ENCODE measurements around the gene TRIM40.

Gene TRIM40

GRCh38 chr6:30171677-30172471 is 35.9 kb downstream of the TRIM40 start:
- Histone ChIP-seq H3K4me3 (no peak overlapping the region), H3K9me3 (ENCODE audit: low read depth, low read length) (no peaks in the 10 kb centered on the region), H3K36me3 (ENCODE audit: insufficient read depth, low read length) (no peaks in the 10 kb centered on the region), H3K27ac (no peak overlapping the region), H3K9ac (ENCODE audit: insufficient read length) (no peak overlapping the region)
- TF ChIP-seq EZH2 (IDR thresholded peaks at IDR 0.05), result no peak
- no peak for TF ChIP-seq FOXP2 (optimal IDR thresholded peaks at IDR 0.05; ENCODE audit: control extremely low read depth, extremely low read length, insufficient read depth)
- TF ChIP-seq POLR2AphosphoS5 (IDR thresholded peaks at IDR 0.05; ENCODE audit: borderline replicate concordance, low read depth, low read length), result no peak
- no peak for DNase-seq (ENCODE audit: low read depth, low spot score)

- Histone ChIP-seq H3K9me3 (ENCODE audit: low read depth, low read length) (no peaks in the 10 kb centered on the region), H3K4me3 (no peak overlapping the region), H3K27ac (no peak overlapping the region), H3K9ac (ENCODE audit: insufficient read length) (no peak overlapping the region), H3K36me3 (ENCODE audit: insufficient read depth, low read length) (no peaks in the 10 kb centered on the region)
- TF ChIP-seq FOXP2 (optimal IDR thresholded peaks at IDR 0.05; ENCODE audit: control extremely low read depth, extremely low read length, insufficient read depth) (no peak), POLR2AphosphoS5 (IDR thresholded peaks at IDR 0.05; ENCODE audit: borderline replicate concordance, low read depth, low read length) (no peak), EZH2 (IDR thresholded peaks at IDR 0.05) (no peak)
- no peak for DNase-seq (ENCODE audit: low read depth, low spot score)
Measured at GRCh38 chr6:30172681-30173080, 36.7 kb downstream of the TRIM40 start.

DNA sequence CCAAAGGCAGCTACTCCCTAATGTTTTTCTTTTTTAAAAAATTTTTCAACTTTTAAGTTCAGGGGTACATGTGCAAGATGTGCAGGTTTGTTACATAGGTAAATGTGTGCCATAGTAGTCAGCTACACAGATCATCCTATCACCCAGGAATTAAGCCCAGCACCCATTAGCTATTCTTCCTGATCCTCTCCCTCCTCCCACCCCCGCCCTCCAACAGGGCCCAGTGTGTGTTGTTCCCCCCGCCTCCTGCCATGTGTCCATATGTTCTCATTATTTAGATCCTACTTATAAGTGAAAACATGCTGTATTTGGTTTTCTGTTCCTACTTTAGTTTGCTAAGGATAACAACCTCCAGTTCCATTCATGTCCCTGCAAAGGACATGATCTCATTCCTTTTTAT is 39.8 kb downstream of the TRIM40 start:
- TF ChIP-seq EZH2 (IDR thresholded peaks at IDR 0.05) (no peak), FOXP2 (optimal IDR thresholded peaks at IDR 0.05; ENCODE audit: control extremely low read depth, extremely low read length, insufficient read depth) (no peak), POLR2AphosphoS5 (IDR thresholded peaks at IDR 0.05; ENCODE audit: borderline replicate concordance, low read depth, low read length) (no peak)
- H3K4me3 ChIP-seq, result no peak overlapping the region
- no peak overlapping the region for H3K9ac ChIP-seq (ENCODE audit: insufficient read length)
- H3K9me3 ChIP-seq (ENCODE audit: low read depth, low read length), result 0 out of 2 replicates have a peak, but pooled peaks cover 4% of the 10 kb centered on the region
- H3K36me3 ChIP-seq (ENCODE audit: insufficient read depth, low read length), result no peaks in the 10 kb centered on the region
- no peak overlapping the region for H3K27ac ChIP-seq
- DNase-seq (ENCODE audit: low read depth, low spot score), result no peak

GRCh38 chr6:30178837-30179236 is 42.9 kb downstream of the TRIM40 start:
- Histone ChIP-seq H3K27ac (no peak overlapping the region), H3K9me3 (ENCODE audit: low read depth, low read length) (0 out of 2 replicates have a peak, but pooled peaks cover 4% of the 10 kb centered on the region), H3K9ac (ENCODE audit: insufficient read length) (no peak overlapping the region), H3K4me3 (no peak overlapping the region), H3K36me3 (ENCODE audit: insufficient read depth, low read length) (no peaks in the 10 kb centered on the region)
- TF ChIP-seq FOXP2 (optimal IDR thresholded peaks at IDR 0.05; ENCODE audit: control extremely low read depth, extremely low read length, insufficient read depth) (no peak), EZH2 (IDR thresholded peaks at IDR 0.05) (no peak), POLR2AphosphoS5 (IDR thresholded peaks at IDR 0.05; ENCODE audit: borderline replicate concordance, low read depth, low read length) (no peak)
- no peak for DNase-seq (ENCODE audit: low read depth, low spot score)

DNA sequence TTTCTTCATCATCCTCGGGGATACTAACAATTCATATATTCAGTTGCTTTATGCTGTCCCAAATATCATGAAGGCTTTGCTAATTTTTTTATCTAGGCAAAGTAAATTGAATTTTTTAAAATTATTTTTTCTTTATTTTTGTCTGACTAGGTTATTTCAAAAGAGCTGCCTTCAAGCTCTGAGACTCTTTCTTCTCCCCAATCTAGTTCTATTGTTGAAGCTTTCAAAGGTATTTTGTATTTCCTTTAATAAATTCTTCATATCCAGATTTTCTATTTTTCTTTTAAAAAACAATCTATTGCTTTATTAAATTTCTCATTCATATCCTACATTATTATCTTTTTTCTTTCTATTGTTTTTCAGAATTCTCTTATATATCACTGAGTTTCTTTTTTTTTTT is 44.2 kb downstream of the TRIM40 start:
- no peak for DNase-seq (ENCODE audit: low read depth, low spot score)
- H3K36me3 ChIP-seq (ENCODE audit: insufficient read depth, low read length), result peaks cover under 1% of the 10 kb centered on the region; the same call in 1 of the 2 replicates
- 0 out of 2 replicates have a peak, but pooled peaks cover 4% of the 10 kb centered on the region for H3K9me3 ChIP-seq (ENCODE audit: low read depth, low read length)
- H3K27ac ChIP-seq, result no peak overlapping the region
- TF ChIP-seq POLR2AphosphoS5 (IDR thresholded peaks at IDR 0.05; ENCODE audit: borderline replicate concordance, low read depth, low read length), result no peak
- no peak for TF ChIP-seq FOXP2 (optimal IDR thresholded peaks at IDR 0.05; ENCODE audit: control extremely low read depth, extremely low read length, insufficient read depth)
- no peak for TF ChIP-seq EZH2 (IDR thresholded peaks at IDR 0.05)
- no peak overlapping the region for H3K4me3 ChIP-seq
- H3K9ac ChIP-seq (ENCODE audit: insufficient read length), result no peak overlapping the region

DNA sequence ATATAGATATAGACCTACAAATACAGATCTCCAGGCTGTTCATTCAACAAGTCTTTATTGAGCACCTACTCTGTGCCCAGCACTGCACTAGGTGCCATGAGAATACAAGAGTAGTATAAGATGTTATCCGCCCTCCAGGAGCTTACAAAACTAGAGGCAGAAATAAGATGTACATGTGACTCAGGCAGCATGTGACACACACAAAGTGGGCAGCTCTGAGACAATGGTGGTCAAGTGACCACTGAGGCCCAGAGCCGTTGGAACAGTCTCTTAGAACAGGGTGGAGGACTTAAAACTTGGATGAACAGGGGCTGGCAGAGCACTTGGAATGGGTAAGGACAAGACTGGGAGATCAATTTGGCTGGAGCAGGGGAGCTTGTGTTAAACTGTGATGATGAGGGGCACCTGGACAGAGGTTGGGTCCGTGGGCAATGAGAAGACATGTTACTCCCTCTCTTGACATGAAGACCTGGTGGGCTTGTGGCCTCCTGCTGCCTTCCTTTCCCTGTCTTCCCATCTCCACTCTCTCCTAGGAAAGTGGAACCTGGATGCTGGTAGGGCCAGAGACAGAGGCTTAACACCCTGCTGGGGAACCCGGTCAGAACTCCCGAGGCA is 48.6 kb downstream of the TRIM40 start:
- H3K27ac ChIP-seq, result no peak overlapping the region
- peaks cover 34% of the 10 kb centered on the region for H3K36me3 ChIP-seq (ENCODE audit: insufficient read depth, low read length)
- H3K9me3 ChIP-seq (ENCODE audit: low read depth, low read length), result 0 out of 2 replicates have a peak, but pooled peaks cover 4% of the 10 kb centered on the region
- no peak overlapping the region for H3K4me3 ChIP-seq
- no peak for DNase-seq (ENCODE audit: low read depth, low spot score)
- TF ChIP-seq POLR2AphosphoS5 (IDR thresholded peaks at IDR 0.05; ENCODE audit: borderline replicate concordance, low read depth, low read length) (no peak; the same call in 1 of the 2 replicates), EZH2 (IDR thresholded peaks at IDR 0.05) (no peak)
- no peak overlapping the region for H3K9ac ChIP-seq (ENCODE audit: insufficient read length)

GRCh38 chr6:30185846-30186484 is 50.0 kb downstream of the TRIM40 start:
- no peak overlapping the region for H3K27ac ChIP-seq
- H3K9me3 ChIP-seq (ENCODE audit: low read depth, low read length), result no peaks in the 10 kb centered on the region
- no peak for DNase-seq (ENCODE audit: low read depth, low spot score)
- TF ChIP-seq POLR2AphosphoS5 (IDR thresholded peaks at IDR 0.05; ENCODE audit: borderline replicate concordance, low read depth, low read length) (no peak), EZH2 (IDR thresholded peaks at IDR 0.05) (no peak), FOXP2 (optimal IDR thresholded peaks at IDR 0.05; ENCODE audit: control extremely low read depth, extremely low read length, insufficient read depth) (no peak)
- H3K36me3 ChIP-seq (ENCODE audit: insufficient read depth, low read length), result peaks cover 43% of the 10 kb centered on the region
- no peak overlapping the region for H3K9ac ChIP-seq (ENCODE audit: insufficient read length)
- H3K4me3 ChIP-seq, result no peak overlapping the region

DNA sequence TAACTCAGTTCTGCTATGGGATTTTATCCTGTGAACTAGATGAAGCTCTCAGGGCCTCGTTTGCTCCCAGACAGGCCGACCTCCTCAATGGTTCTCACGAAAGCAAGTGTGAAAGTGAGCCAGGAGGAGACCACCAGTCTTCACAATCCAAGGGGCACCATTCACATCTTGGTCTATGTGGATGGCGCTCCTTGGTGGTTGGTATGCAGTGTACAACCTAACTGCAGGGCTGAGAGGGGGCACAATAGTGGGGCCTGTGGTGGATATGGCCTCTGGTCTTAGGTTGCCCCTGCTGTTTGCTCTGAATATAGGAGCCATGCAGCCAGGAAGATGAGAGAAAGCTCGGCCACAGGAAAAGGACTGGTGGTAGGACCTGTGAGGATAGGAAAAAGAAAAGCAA is 52.6 kb downstream of the TRIM40 start:
- no peak for TF ChIP-seq FOXP2 (optimal IDR thresholded peaks at IDR 0.05; ENCODE audit: control extremely low read depth, extremely low read length, insufficient read depth)
- no peak for TF ChIP-seq POLR2AphosphoS5 (IDR thresholded peaks at IDR 0.05; ENCODE audit: borderline replicate concordance, low read depth, low read length)
- TF ChIP-seq EZH2 (IDR thresholded peaks at IDR 0.05), result no peak
- no peak overlapping the region for H3K27ac ChIP-seq
- H3K9ac ChIP-seq (ENCODE audit: insufficient read length), result no peak overlapping the region
- DNase-seq (ENCODE audit: low read depth, low spot score), result no peak
- H3K4me3 ChIP-seq, result no peak overlapping the region
- no peaks in the 10 kb centered on the region for H3K9me3 ChIP-seq (ENCODE audit: low read depth, low read length)
- peaks cover 43% of the 10 kb centered on the region for H3K36me3 ChIP-seq (ENCODE audit: insufficient read depth, low read length)

All from SK-N-MC (cell line).